Stimulated activated CD4-positive, alpha-beta T cell treated with anti-CD3 and anti-CD28 coated beads, Interleukin-4, amount 100 ng/mL, for 24 hours (primary cell): ENCODE results near the gene HAO1.
"Not testable (repeated sequence)": the region's sequence is repeated elsewhere in the genome, so short reads cannot be mapped to it uniquely, and the experiment has no call there.

Source experiments
- DNase-seq: peaks from one replicate; pipeline ENCODE4 v3.0.0-alpha.2; 2020

The HAO1 gene

DNA sequence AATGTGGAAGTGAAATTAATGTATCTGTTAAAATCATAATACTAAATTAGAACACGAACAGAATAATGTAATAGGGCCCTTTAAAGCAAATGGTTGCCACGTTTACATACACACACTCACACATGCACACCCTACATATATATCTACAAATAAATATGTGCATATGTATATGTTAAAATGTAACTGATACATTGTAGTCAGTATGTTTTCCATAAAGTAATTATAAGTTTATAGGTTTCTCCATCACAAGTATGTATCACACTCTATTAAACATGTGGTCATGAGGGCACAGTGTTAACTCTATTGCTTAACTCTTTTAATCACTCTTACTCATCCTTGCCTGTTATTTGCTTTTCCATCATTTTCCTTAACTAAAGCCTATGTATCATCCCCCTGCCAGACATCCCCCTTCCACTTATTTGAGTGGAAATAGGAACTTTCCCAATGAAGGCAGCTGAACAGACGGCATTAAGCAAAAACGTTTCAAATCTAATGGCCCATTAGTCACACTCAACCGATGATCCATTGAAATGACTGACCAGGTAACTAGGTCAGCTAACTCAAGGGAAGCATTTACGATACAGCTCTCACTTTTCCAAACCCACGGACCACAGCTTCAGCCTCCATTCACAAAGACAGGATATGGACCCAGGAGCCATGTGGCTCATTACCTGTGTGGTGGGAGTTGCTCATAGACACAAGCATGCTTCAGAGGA is 89.3 kb downstream of the HAO1 start:
- no peak for DNase-seq

DNA sequence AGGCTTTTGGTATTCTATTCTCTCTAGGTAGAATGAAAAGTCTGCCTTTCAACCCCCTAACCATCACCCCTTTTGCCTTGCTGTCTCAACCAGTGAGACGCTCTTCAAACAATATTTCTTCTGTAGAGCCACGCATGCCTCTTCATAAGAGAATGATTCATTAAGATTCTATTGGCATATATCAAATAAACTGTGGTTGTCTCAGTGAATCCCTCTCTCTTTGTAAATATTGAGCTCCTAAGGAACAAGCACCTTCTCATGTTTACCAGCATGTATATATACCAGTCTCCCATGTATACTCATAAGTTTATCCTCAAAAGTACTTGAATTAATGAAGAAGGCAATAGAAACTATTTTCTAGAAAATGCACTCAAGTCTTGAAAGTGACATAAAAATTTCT is 90.6 kb downstream of the HAO1 start:
- no peak for DNase-seq

DNA sequence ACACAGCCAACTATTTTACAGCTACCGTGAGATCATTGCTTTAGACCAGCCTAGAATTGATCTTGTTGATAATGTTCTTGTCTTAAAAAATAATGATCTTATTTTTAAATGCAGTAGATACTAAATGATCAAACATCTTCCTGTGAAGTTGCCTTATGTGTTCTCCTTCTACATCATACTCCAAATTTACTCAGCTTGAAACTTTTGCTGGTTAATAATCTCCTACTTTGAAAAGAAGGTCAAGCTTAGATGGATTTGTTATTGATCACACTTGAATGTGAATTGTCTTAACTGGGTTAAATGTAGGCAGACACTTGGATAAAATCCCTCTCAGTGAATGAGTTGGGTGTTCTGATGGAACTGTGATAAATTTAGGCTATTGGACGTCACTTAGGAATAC is 91.9 kb downstream of the HAO1 start:
- DNase-seq: no peak

DNA sequence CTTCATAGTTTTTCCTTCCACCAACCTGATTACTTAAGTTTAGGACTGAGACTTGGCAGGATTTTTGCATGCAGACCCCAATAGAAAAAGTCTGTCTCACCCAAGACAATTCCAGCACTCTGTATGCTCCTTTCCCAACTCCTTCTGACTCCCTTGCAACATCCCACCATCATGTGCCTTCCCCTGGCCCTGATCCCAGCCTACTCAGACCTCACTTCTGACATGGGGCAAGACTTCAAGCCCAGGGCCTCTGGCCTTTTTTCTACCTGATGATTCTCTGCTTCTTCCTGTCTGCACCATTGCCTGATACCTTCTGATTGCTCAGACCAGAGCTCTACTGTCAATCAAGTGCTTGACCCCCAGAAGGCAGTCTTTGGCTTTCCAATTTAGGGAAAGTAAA is 96.6 kb downstream of the HAO1 start:
- DNase-seq: no peak

DNA sequence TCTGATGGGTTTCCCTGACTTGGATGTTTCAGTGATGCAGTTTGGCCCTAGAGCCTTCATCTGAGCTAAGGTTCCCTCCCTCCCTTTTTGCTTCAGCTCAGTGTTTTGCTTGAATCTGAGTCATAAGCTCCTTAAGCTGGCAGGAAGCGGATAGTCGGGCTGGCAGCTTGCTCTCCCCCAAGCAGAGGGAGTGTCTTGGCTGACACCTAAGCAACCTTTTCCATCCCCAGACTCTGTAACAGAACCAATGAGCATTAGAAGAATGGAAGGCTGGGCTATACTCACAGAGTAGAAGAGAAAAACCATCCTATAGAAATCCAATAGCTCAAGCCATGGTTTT is 98.3 kb downstream of the HAO1 start:
- DNase-seq: no peak

DNA sequence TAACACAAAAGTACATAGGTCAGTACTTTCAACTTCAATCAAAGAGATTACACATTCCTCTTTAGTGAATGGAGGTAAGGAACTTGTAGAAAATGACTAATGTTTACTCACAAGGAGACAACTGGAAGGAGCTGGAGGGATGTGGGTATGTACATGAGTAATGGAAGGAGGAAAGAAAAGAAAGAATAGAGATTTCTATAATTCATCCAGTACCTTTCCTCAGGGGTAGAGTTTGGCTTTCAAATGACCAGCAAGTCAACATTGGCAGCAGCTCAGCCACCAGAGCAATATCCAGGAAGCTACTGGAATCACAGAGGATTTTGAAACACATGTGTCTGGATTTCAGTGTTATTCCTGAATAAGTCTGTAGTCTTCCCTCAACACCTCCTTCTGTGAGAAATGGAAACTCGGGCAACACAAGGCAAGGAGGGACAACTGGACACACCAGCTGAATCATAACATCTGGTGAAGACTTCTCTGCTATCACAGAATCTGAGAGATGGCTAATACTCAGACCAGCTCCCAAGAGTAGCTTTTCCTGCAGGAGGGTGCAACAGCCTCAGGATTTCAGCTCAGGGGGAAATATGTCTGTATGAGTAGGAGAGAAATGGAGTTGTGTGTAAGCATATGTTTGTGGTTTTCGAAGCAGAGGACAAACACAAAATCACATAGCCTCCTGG is 98.8 kb downstream of the HAO1 start:
- no peak for DNase-seq

DNA sequence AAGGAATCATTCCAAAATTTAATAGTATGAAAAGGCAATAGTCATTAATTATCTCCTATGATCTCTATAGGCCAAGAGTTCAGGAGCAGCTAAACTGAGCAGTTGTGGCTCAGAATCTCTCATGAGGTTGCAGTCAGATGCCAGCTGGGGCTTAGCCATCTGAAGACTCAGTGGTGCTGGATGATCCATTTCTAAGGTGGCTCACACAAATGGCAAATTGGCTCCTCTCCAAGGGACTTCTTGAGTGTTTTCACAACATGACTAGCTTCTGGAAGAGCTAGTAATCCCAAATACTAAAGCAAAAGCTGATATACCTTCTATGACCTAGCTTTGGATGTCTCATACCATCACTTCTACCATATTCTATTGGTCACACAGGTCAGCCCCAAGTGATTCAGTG is 104.2 kb downstream of the HAO1 start:
- DNase-seq: no peak

DNA sequence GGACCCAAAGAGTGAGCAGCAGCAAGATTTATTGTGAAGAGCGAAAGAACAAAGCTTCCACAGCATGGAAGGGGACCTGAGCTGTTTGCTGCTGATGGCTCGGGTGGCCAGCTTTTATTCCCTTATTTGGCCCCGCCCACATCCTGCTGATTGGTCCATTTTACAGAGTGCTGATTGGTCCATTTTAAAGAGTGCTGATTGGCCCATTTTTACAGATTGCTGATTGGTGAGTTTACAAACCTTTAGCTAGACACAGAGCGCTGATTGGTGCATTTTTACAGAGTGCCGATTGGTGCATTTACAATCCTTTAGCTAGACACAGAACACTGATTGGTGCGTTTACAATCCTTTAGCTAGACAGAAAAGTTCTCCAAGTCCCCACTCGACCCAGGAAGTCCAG is 105.8 kb downstream of the HAO1 start:
- not testable (repeated sequence) for DNase-seq
